ENCODE measurements around the gene CDX1. TPM values are rescaled to one million over a fixed set of nuclear protein-coding genes. Genes with fewer than 3 reads are reported as not detected.

Gene CDX1
- total RNA-seq, 1 experiment from 2014 or later, result 0.22 TPM

- no peaks in the 10 kb centered on the region for H3K79me1 ChIP-seq (ENCODE audit: insufficient read depth, low read depth, low read length, poor library complexity, severe bottlenecking)
- H2BK12ac ChIP-seq (ENCODE audit: insufficient read length, low read depth, low read length), result no peak overlapping the region
- H3K9me3 ChIP-seq (ENCODE audit: control insufficient read depth, low read depth, low read length), result no peaks in the 10 kb centered on the region
- H3K56ac ChIP-seq (ENCODE audit: insufficient read length, low read depth, low read length), result no peak overlapping the region
- no peak overlapping the region for H2BK15ac ChIP-seq (ENCODE audit: low read depth, low read length)
- no peaks in the 10 kb centered on the region for H4K20me1 ChIP-seq (ENCODE audit: control insufficient read depth, insufficient read depth, insufficient read length)
- H2BK120ac ChIP-seq (ENCODE audit: low read depth, low read length, poor library complexity, severe bottlenecking), result no peak overlapping the region
- no peak overlapping the region for H3K27ac ChIP-seq (ENCODE audit: insufficient read length, low read depth, low read length)
- no peak overlapping the region for H3K14ac ChIP-seq (ENCODE audit: insufficient read depth, low read length)
- no peaks in the 10 kb centered on the region for H3K4me1 ChIP-seq (ENCODE audit: insufficient read depth, low read length)
- no peak overlapping the region for H3K23ac ChIP-seq (ENCODE audit: insufficient read length, low read depth, low read length)
- H4K8ac ChIP-seq (replicated peaks; ENCODE audit: insufficient read length, low read depth, low read length), result no peak overlapping the region
- no peak overlapping the region for H3K18ac ChIP-seq (ENCODE audit: insufficient read length, low read depth, low read length)
- H3K4me1 Mint-ChIP-seq, result peaks cover 27 to 31% of the 10 kb centered on the region in 2 experiments
- peaks cover 39% of the 10 kb centered on the region for H3K27me3 Mint-ChIP-seq (ENCODE audit: low read depth)
- H2BK20ac ChIP-seq (ENCODE audit: low read depth, low read length, poor library complexity, severe bottlenecking), result no peak overlapping the region
- H3K79me2 ChIP-seq (ENCODE audit: insufficient read depth, low read length), result no peaks in the 10 kb centered on the region
- no peak overlapping the region for H4K5ac ChIP-seq (ENCODE audit: insufficient read length, low read depth, low read length)
- H4K91ac ChIP-seq (ENCODE audit: insufficient read length, low read depth, low read length), result no peak overlapping the region
- H3T11ph ChIP-seq (ENCODE audit: low read length), result no peak overlapping the region
- H2BK5ac ChIP-seq (ENCODE audit: insufficient read length, low read length), result no peak overlapping the region
- H3K27ac Mint-ChIP-seq, result no peak overlapping the region
- no peak for TF ChIP-seq CTCF (conservative IDR thresholded peaks at IDR 0.05)
- H3K4me2 ChIP-seq (ENCODE audit: insufficient read depth, insufficient read length, low read length), result no peak overlapping the region
- no peak overlapping the region for H3K4ac ChIP-seq (ENCODE audit: low read depth, low read length)
- no CpG with 5 or more reads among the region's 10 CpGs for WGBS (ENCODE audit: extremely low coverage, insufficient read length, low lambda C conversion rate)
- H3K23me2 ChIP-seq (ENCODE audit: insufficient read length, low read depth, low read length, poor library complexity, severe bottlenecking), result no peaks in the 10 kb centered on the region
- no peak overlapping the region for H2AFZ ChIP-seq (ENCODE audit: low read length)
- no peaks in the 10 kb centered on the region for H3K9me3 Mint-ChIP-seq
- no peaks in the 10 kb centered on the region; a peak in 1 of 7 replicates for H3K36me3 Mint-ChIP-seq (ENCODE audit: insufficient read depth in 1 of 3, low read depth in 3 of 3)
- no peak overlapping the region for H3K4me3 Mint-ChIP-seq
- no peak overlapping the region for H2AK5ac ChIP-seq (ENCODE audit: insufficient read length, low read length)
- no peak for DNase-seq
- no peaks in the 10 kb centered on the region for H3K27me3 ChIP-seq (ENCODE audit: insufficient read depth, low read length)
- no peak overlapping the region for H3K9ac ChIP-seq (ENCODE audit: extremely low read depth, insufficient read length, low read length)
Observed at GRCh38 chr5:150126199-150126920, 40.2 kb upstream of the CDX1 start.

Data from H9 (cell line).